ENCODE measurements around the gene HNRNPA3. TPM values are rescaled to one million over a fixed set of nuclear protein-coding genes. Genes with fewer than 3 reads are reported as not detected.

HNRNPA3 gene
- total and polyA plus RNA-seq, 10 of the 15 experiments (the other 5 are each of a cell fraction or from before 2014, with no cell fraction given) = 40.4 to 343 (median 206) TPM

- TF ChIP-seq CHD1 (IDR thresholded peaks at IDR 0.05; ENCODE audit: low read depth, low read length) (no peak), TCF3 (IDR thresholded peaks at IDR 0.05; ENCODE audit: borderline replicate concordance, insufficient read depth, low read depth, low read length) (0 out of 2 replicates have a peak, but pooled peaks have one; percentile 6), MTA2 (IDR thresholded peaks at IDR 0.05; ENCODE audit: low read depth) (peak; percentile 74), ZBTB11 (CRISPR knock-in tag; IDR thresholded peaks at IDR 0.05) (no peak), DPF2 (IDR thresholded peaks at IDR 0.05) (peak; percentile 79), SP1 (IDR thresholded peaks at IDR 0.05; ENCODE audit: low read depth, low read length) (no peak), ZNF24 (IDR thresholded peaks at IDR 0.05) (no peak), FOXM1 (IDR thresholded peaks at IDR 0.05; ENCODE audit: low read depth, low read length) (peak; percentile 38; the same call in 1 of the 2 replicates), BHLHE40 (IDR thresholded peaks at IDR 0.05; ENCODE audit: borderline replicate concordance in 1 of 2, low read depth in 2 of 2, low read length in 1 of 2) (peak; percentile 62 to 74; a peak in 2 of 4 replicates), IKZF1 (conservative IDR thresholded peaks at IDR 0.05) (peak; percentile 77)
These were observed 5.5 kb upstream of the HNRNPA3 start (continued) for GRCh38 chr2:177207101-177207500.
